B cell (primary cell): ENCODE measurements around the gene OR2F1. TPM values are rescaled to one million over a fixed set of nuclear protein-coding genes. Genes with fewer than 3 reads are reported as not detected.

Source experiments
- ATAC-seq: fragments of 200-7000 bp; cut with Tn5 transposase; one replicate; pipeline ENCODE4 v1.10.0; 2021; ENCODE audit warnings: low read depth, mild to moderate bottlenecking, moderate number of reproducible peaks, moderate library complexity
- CTCF ChIA-PET: fragments of 350-600 bp; sonication (Branson Sonifier 250); formaldehyde crosslinking; loops from one replicate; lab custom pipeline; 2021; ENCODE audit warnings: antibody characterized with exemption, inconsistent platforms; lab: Charles Lee
- POLR2A ChIA-PET: fragments of 350-600 bp; sonication (Branson Sonifier 250); formaldehyde crosslinking; loops from one replicate; lab custom pipeline; 2021; ENCODE audit warnings: antibody characterized with exemption; lab: Charles Lee
- DNase-seq: peaks from one replicate; pipeline ENCODE4 v3.0.0; 2013
- H2AFZ ChIP-seq: 2 replicates; pipeline ENCODE4 v1.6.1; 2012; ENCODE audit warnings: mild to moderate bottlenecking, low read depth, low read length; ENCODE audit not compliant: insufficient read depth, poor library complexity, severe bottlenecking
- H3K27ac ChIP-seq, 2 donors: 1 replicate in 1 of 2; 2 replicates in 1 of 2; pipeline ENCODE4 v1.5.1; 2012 to 2013; ENCODE audit warnings: low read length in 2 of 2, mild to moderate bottlenecking in 2 of 2, moderate library complexity in 1 of 2
- H3K27me3 ChIP-seq, 4 experiments: fragments of 200-600 bp in 1 of 4; sonication (generic) in 1 of 4; replicated peaks in 1 of 4; 1 replicate in 2 of 4; 2 replicates in 2 of 4; pipeline versions ENCODE4 v1.6.1 to v1.7.0; 2013 to 2016; ENCODE audit warnings: low read length in 3 of 4, mild to moderate bottlenecking in 2 of 4, mixed read lengths in 1 of 4, moderate library complexity in 1 of 4; ENCODE audit not compliant: insufficient read depth in 4 of 4, control insufficient read depth in 3 of 4; ENCODE audit errors: control extremely low read depth in 1 of 4
- H3K36me3 ChIP-seq, 2 experiments: replicated peaks in 1 of 2; 1 replicate in 1 of 2; 2 replicates in 1 of 2; pipeline versions ENCODE4 v1.6.1 to v1.7.1; 2013; ENCODE audit warnings: low read length in 1 of 2; ENCODE audit not compliant: insufficient read depth in 2 of 2, control insufficient read depth in 1 of 2; ENCODE audit errors: control extremely low read depth in 1 of 2, extremely low read depth in 1 of 2
- H3K4me1 ChIP-seq, 2 donors: fragments of 200-600 bp in 1 of 2; sonication (generic) in 1 of 2; 1 replicate in 1 of 2; 2 replicates in 1 of 2; pipeline versions ENCODE4 v1.5.1 to v1.6.1; 2013 to 2017; ENCODE audit warnings: low read length in 2 of 2; ENCODE audit not compliant: control insufficient read depth in 2 of 2, insufficient read depth in 2 of 2
- H3K4me2 ChIP-seq: replicated peaks from 2 replicates; pipeline ENCODE3; 2012; ENCODE audit warnings: mild to moderate bottlenecking, low read depth, low read length; ENCODE audit not compliant: poor library complexity, severe bottlenecking
- H3K4me3 ChIP-seq, 5 experiments: fragments of 200-600 bp in 1 of 5; sonication (generic) in 1 of 5; 1 replicate in 3 of 5; 2 replicates in 2 of 5; pipeline versions ENCODE4 v1.5.1 to v1.7.0; 2011 to 2016; ENCODE audit warnings: low read length in 4 of 5, mild to moderate bottlenecking in 4 of 5, low read depth in 2 of 5, control low read depth in 1 of 5, moderate library complexity in 1 of 5; ENCODE audit not compliant: insufficient read depth in 1 of 5; ENCODE audit errors: control extremely low read depth in 1 of 5, extremely low read depth in 1 of 5
- H3K79me2 ChIP-seq: fragments of 200-600 bp; sonication (generic); one replicate; pipeline ENCODE4 v1.6.0; 2016; ENCODE audit warnings: low read length; ENCODE audit not compliant: control insufficient read depth, insufficient read depth
- H3K9ac ChIP-seq: fragments of 200-600 bp; sonication (generic); 2 replicates; pipeline ENCODE4 v1.6.1; 2017; ENCODE audit warnings: mild to moderate bottlenecking, low read length, moderate library complexity
- H3K9me3 ChIP-seq, 3 donors: one replicate each; pipeline versions ENCODE4 v1.6.1 to v1.7.1; 2013; ENCODE audit warnings: low read length in 2 of 3; ENCODE audit not compliant: control insufficient read depth in 2 of 3, insufficient read depth in 1 of 3; ENCODE audit errors: control extremely low read depth in 1 of 3
- H4K20me1 ChIP-seq: 2 replicates; pipeline ENCODE4 v1.6.0; 2012; ENCODE audit warnings: mild to moderate bottlenecking, low read length; ENCODE audit not compliant: insufficient read depth, control insufficient read depth, poor library complexity, severe bottlenecking
- H3K27ac Mint-ChIP-seq: one replicate; pipeline ENCODE4 v1.8.0; 2021; ENCODE audit warnings: mixed read lengths
- H3K27me3 Mint-ChIP-seq: one replicate; pipeline ENCODE4 v1.8.0; 2021; ENCODE audit warnings: mixed read lengths
- H3K4me1 Mint-ChIP-seq: one replicate; pipeline ENCODE4 v1.8.0; 2021; ENCODE audit warnings: mixed read lengths
- H3K4me3 Mint-ChIP-seq: one replicate; pipeline ENCODE4 v1.8.0; 2021; ENCODE audit warnings: mixed read lengths
- H3K9me3 Mint-ChIP-seq: one replicate; pipeline ENCODE4 v1.8.0; 2022; ENCODE audit warnings: mixed read lengths; ENCODE audit not compliant: insufficient read depth
- CTCF ChIP-seq: fragments of 200-600 bp; IDR thresholded peaks from one replicate; pipeline ENCODE4 v1.8.0; 2022; ENCODE audit warnings: antibody characterized with exemption, mild to moderate bottlenecking
- EZH2 ChIP-seq: IDR thresholded peaks from 2 replicates; pipeline ENCODE4 v1.6.1; 2012; ENCODE audit warnings: borderline replicate concordance, low read depth, mild to moderate bottlenecking, moderate library complexity, low read length; ENCODE audit not compliant: insufficient read depth, poor library complexity, severe bottlenecking
- WGBS: methylation state at CpG from one replicate; pipeline ENCODE4 v1.1.5; 2013; ENCODE audit warnings: missing lambda C conversion rate; ENCODE audit not compliant: insufficient coverage; 5-methylcytosine and 5-hydroxymethylcytosine counted together
- intact Hi-C: fragments of 100-400 bp; cut with micrococcal nuclease; formaldehyde crosslinking; loops from one replicate; pipeline ENCODE4 v1.10.0; 2022
- polyA plus RNA-seq: library from polyadenylated mRNA; depleted of rRNA; stranded (reverse); fragments of >200 nt; gene quantifications from 2 replicates; pipeline ENCODE4 v1.2.3, GENCODE V29; 2012
- total RNA-seq, 2 donors: library from RNA; stranded (reverse); fragments of 120-200 nt in 1 of 2; gene quantifications; 1 replicate in 1 of 2; 2 replicates in 1 of 2; pipeline versions ENCODE4 v1.2.3 to v1.2.4, GENCODE V29; 2013 to 2022

The OR2F1 gene
- total and polyA plus RNA-seq, 2 donors (not counting 1 experiment from before 2014, with no cell fraction given): not detected

DNA sequence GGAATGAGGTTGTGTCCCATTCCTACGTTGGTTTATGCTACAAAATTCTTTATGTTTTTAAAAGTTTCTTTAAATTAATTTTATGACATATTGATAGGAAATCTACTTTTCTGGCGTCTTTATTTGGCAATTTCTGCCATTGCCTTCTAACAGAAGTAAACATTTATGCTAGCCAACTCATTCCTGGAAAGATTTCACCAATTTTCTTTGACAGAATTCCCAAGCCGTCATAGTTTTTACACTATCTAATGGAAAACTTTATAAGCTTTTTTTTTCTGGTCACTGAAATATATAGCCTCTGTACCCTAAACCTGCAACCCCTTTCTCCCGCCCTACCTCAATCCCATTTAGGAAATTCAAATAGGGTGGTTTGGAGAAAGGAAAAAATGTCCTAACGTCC is 46.5 kb upstream of the OR2F1 start:
- H3K9me3 ChIP-seq: no peaks in the 10 kb centered on the region
- H2AFZ ChIP-seq: no peak overlapping the region
- no peaks in the 10 kb centered on the region for H3K36me3 ChIP-seq
- no peaks in the 10 kb centered on the region for H3K27me3 ChIP-seq
- H3K4me3 Mint-ChIP-seq: no peak overlapping the region
- ChIA-PET CTCF (no interaction called here), POLR2A (no interaction called here)
- no peak overlapping the region for H3K27ac ChIP-seq
- H4K20me1 ChIP-seq: no peaks in the 10 kb centered on the region
- TF ChIP-seq CTCF (no peak), EZH2 (no peak)
- H3K4me1 ChIP-seq: no peaks in the 10 kb centered on the region
- H3K9me3 Mint-ChIP-seq: no peaks in the 10 kb centered on the region
- WGBS: no CpG with 5 or more reads among the region's 5 CpGs
- no peak overlapping the region for H3K27ac Mint-ChIP-seq
- ATAC-seq: no peak
- no peak overlapping the region for H3K4me2 ChIP-seq
- intact Hi-C loops: no loop called here
- H3K4me1 Mint-ChIP-seq: no peaks in the 10 kb centered on the region
- H3K4me3 ChIP-seq: no peak overlapping the region
- H3K79me2 ChIP-seq: no peaks in the 10 kb centered on the region
- DNase-seq: no peak
- peaks cover 8% of the 10 kb centered on the region for H3K27me3 Mint-ChIP-seq
- H3K9ac ChIP-seq: no peak overlapping the region

GRCh38 chr7:143909863-143910262 is 44.8 kb upstream of the OR2F1 start:
- H3K27ac Mint-ChIP-seq: no peak overlapping the region
- Histone ChIP-seq H3K4me3 (no peak overlapping the region), H3K4me1 (no peaks in the 10 kb centered on the region), H4K20me1 (no peaks in the 10 kb centered on the region), H3K4me2 (no peak overlapping the region), H3K9me3 (no peaks in the 10 kb centered on the region), H3K79me2 (no peaks in the 10 kb centered on the region), H2AFZ (no peak overlapping the region), H3K27me3 (no peaks in the 10 kb centered on the region), H3K27ac (no peak overlapping the region), H3K36me3 (no peaks in the 10 kb centered on the region), H3K9ac (no peak overlapping the region)
- WGBS: 94% methylated on average over 2 of the region's 3 CpGs
- intact Hi-C loops: no loop called here
- no peaks in the 10 kb centered on the region for H3K9me3 Mint-ChIP-seq
- ChIA-PET CTCF (no interaction called here), POLR2A (no interaction called here)
- DNase-seq: no peak
- no peak overlapping the region for H3K4me3 Mint-ChIP-seq
- H3K4me1 Mint-ChIP-seq: no peaks in the 10 kb centered on the region
- TF ChIP-seq EZH2 (no peak), CTCF (no peak)
- ATAC-seq: no peak
- H3K27me3 Mint-ChIP-seq: peaks cover 8% of the 10 kb centered on the region
